ENCODE results near the gene DUSP14. TPM values are rescaled to one million over a fixed set of nuclear protein-coding genes. Genes with fewer than 3 reads are reported as not detected.

Gene DUSP14
- total RNA-seq, 5 donors from 2014 or later (not counting 1 experiment from before 2014, with no cell fraction given), result 4.0 to 9.6 (median 5.4) TPM

- H3K4me1 ChIP-seq (ENCODE audit: control insufficient read depth in 1 of 2, extremely low read depth in 1 of 2, insufficient read depth in 2 of 2, low read length in 2 of 2), result peaks cover 0 to 2% of the 10 kb centered on the region in 2 experiments
- Mint-ChIP-seq H3K4me1 (peaks cover 0 to 2% (median 0%) of the 10 kb centered on the region in 3 donors), H3K4me3 (no peak overlapping the region), H3K36me3 (peaks cover 42% of the 10 kb centered on the region), H3K9me3 (no peaks in the 10 kb centered on the region), H3K27me3 (no peaks in the 10 kb centered on the region), H3K27ac (peak overlapping the region in 1 of 2 donors; percentile 4)
- H3K9me3 ChIP-seq, result no peaks in the 10 kb centered on the region
- WGBS (ENCODE audit: insufficient coverage), result no CpG with 5 or more reads among the region's 4 CpGs
- no peak overlapping the region for H3K27ac ChIP-seq (ENCODE audit: low read length)
- ATAC-seq (replicated peaks in 1 of 4), result no peak
- CTCF ChIA-PET, result no interaction called here
- no peaks in the 10 kb centered on the region for H3K27me3 ChIP-seq (replicated peaks in 1 of 2; ENCODE audit: control insufficient read depth in 2 of 2, extremely low read depth in 1 of 2, insufficient read depth in 2 of 2, low read length in 1 of 2)
- DNase-seq, result no peak
- POLR2A ChIA-PET, result no interaction called here
- no peak overlapping the region for H3K4me3 ChIP-seq (ENCODE audit: control insufficient read depth in 1 of 2, extremely low read depth in 1 of 2, low read length in 1 of 2)
- peaks cover 0 to 75% of the 10 kb centered on the region in 2 donors for H3K36me3 ChIP-seq (ENCODE audit: control insufficient read depth in 2 of 2, extremely low read depth in 1 of 2, insufficient read depth in 1 of 2, low read length in 1 of 2)
Measured at GRCh38 chr17:37530420-37530819, 40.7 kb downstream of the DUSP14 start.

DNA sequence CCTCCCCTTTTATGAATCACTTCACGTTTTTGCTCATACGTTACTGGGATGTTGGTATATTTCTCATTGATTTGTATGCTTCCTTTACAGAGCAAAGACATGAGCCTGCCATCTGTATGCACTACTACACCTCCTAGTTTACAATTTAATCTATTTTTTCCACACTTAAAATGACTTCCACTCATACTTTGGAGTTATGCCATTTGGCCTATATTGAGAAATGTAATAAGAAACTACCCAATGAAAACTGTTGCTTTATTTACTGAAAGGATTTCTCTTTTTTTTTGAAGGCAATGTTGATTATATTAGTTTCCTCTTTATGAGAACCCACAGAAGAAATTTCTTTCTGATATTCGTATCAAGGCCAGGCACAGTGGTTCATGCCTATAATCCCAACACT is 43.1 kb downstream of the DUSP14 start:
- H3K36me3 ChIP-seq (ENCODE audit: control insufficient read depth in 2 of 2, extremely low read depth in 1 of 2, insufficient read depth in 1 of 2, low read length in 1 of 2), result peaks cover 4 to 84% of the 10 kb centered on the region in 2 donors
- no CpG with 5 or more reads among the region's 3 CpGs for WGBS (ENCODE audit: insufficient coverage)
- Mint-ChIP-seq H3K4me3 (no peak overlapping the region), H3K4me1 (no peaks in the 10 kb centered on the region), H3K27me3 (no peaks in the 10 kb centered on the region), H3K9me3 (no peaks in the 10 kb centered on the region), H3K27ac (no peak overlapping the region), H3K36me3 (peaks cover 61% of the 10 kb centered on the region)
- H3K27ac ChIP-seq (ENCODE audit: low read length), result no peak overlapping the region
- ChIA-PET CTCF (interaction anchor here in 1 of 2 donors (0.7 kb wide), 1 partner anchor 271 kb away, joined by 4 read pairs; no protein-coding TSS in a partner anchor), POLR2A (interaction anchor here in 1 of 2 donors (0.6 kb wide), 1 partner anchor 60 kb away, joined by 3 read pairs; no protein-coding TSS in a partner anchor)
- DNase-seq (no peak), ATAC-seq (replicated peaks in 1 of 4) (no peak)
- no peaks in the 10 kb centered on the region for H3K27me3 ChIP-seq (replicated peaks in 1 of 2; ENCODE audit: control insufficient read depth in 2 of 2, extremely low read depth in 1 of 2, insufficient read depth in 2 of 2, low read length in 1 of 2)
- peaks cover 0 to under 1% of the 10 kb centered on the region in 2 experiments for H3K4me1 ChIP-seq (ENCODE audit: control insufficient read depth in 1 of 2, extremely low read depth in 1 of 2, insufficient read depth in 2 of 2, low read length in 2 of 2)
- H3K9me3 ChIP-seq, result no peaks in the 10 kb centered on the region
- H3K4me3 ChIP-seq (ENCODE audit: control insufficient read depth in 1 of 2, extremely low read depth in 1 of 2, low read length in 1 of 2), result no peak overlapping the region

DNA sequence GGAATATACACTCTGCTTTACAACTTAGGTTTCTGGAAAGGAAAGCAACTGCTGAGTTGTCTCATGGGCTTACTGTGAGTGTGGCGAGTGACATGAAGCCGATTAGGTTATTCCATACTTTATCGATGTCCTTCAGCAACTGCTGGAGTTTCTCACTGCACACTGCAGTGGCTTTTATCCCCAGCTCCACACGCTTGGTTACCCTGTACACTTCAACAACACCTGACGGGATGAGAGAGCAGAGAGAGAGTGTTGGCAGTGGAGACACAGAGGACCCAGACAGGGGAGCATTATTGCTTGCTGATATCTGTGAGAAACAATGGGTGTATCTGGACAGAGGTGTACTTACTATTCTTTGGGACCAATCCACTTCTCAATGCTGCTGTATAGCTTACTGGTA is 46.2 kb downstream of the DUSP14 start:
- no peaks in the 10 kb centered on the region for H3K27me3 Mint-ChIP-seq
- peaks cover 59% of the 10 kb centered on the region for H3K36me3 Mint-ChIP-seq
- Histone ChIP-seq H3K4me1 (ENCODE audit: control insufficient read depth in 1 of 2, extremely low read depth in 1 of 2, insufficient read depth in 2 of 2, low read length in 2 of 2) (no peaks in the 10 kb centered on the region), H3K27me3 (replicated peaks in 1 of 2; ENCODE audit: control insufficient read depth in 2 of 2, extremely low read depth in 1 of 2, insufficient read depth in 2 of 2, low read length in 1 of 2) (no peaks in the 10 kb centered on the region), H3K36me3 (ENCODE audit: control insufficient read depth in 2 of 2, extremely low read depth in 1 of 2, insufficient read depth in 1 of 2, low read length in 1 of 2) (peaks cover 21 to 83% of the 10 kb centered on the region in 2 donors), H3K27ac (ENCODE audit: low read length) (no peak overlapping the region), H3K9me3 (no peaks in the 10 kb centered on the region), H3K4me3 (ENCODE audit: control insufficient read depth in 1 of 2, extremely low read depth in 1 of 2, low read length in 1 of 2) (no peak overlapping the region)
- no peaks in the 10 kb centered on the region for H3K4me1 Mint-ChIP-seq
- CTCF ChIA-PET, result no interaction called here
- POLR2A ChIA-PET, result no interaction called here
- H3K4me3 Mint-ChIP-seq, result no peak overlapping the region
- peak overlapping the region in 1 of 2 donors; percentile 24 for H3K27ac Mint-ChIP-seq
- DNase-seq (no peak), ATAC-seq (replicated peaks in 1 of 4) (no peak)
- H3K9me3 Mint-ChIP-seq, result no peaks in the 10 kb centered on the region
- 100% methylated on average over 3 of the region's 5 CpGs for WGBS (ENCODE audit: insufficient coverage)

GRCh38 chr17:37538981-37539659 is 49.4 kb downstream of the DUSP14 start:
- Histone ChIP-seq H3K27me3 (replicated peaks in 1 of 2; ENCODE audit: control insufficient read depth in 2 of 2, extremely low read depth in 1 of 2, insufficient read depth in 2 of 2, low read length in 1 of 2) (no peaks in the 10 kb centered on the region), H3K36me3 (ENCODE audit: control insufficient read depth in 2 of 2, extremely low read depth in 1 of 2, insufficient read depth in 1 of 2, low read length in 1 of 2) (peaks cover 21 to 92% of the 10 kb centered on the region in 2 donors), H3K4me1 (ENCODE audit: control insufficient read depth in 1 of 2, extremely low read depth in 1 of 2, insufficient read depth in 2 of 2, low read length in 2 of 2) (no peaks in the 10 kb centered on the region), H3K27ac (ENCODE audit: low read length) (no peak overlapping the region), H3K4me3 (ENCODE audit: control insufficient read depth in 1 of 2, extremely low read depth in 1 of 2, low read length in 1 of 2) (no peak overlapping the region), H3K9me3 (no peaks in the 10 kb centered on the region)
- Mint-ChIP-seq H3K9me3 (no peaks in the 10 kb centered on the region), H3K27ac (no peak overlapping the region), H3K36me3 (peaks cover 59% of the 10 kb centered on the region), H3K4me1 (peaks cover 1 to 9% (median 5%) of the 10 kb centered on the region in 3 donors), H3K27me3 (no peaks in the 10 kb centered on the region), H3K4me3 (no peak overlapping the region)
- 95% methylated on average over 4 of the region's 8 CpGs for WGBS (ENCODE audit: insufficient coverage)
- CTCF ChIA-PET, result interaction anchor here (0.6 to 0.9 kb wide), 3 partner anchors 12 to 1047 kb away, joined by 3 to 6 read pairs (median 4); no protein-coding TSS in a partner anchor
- no peak for DNase-seq
- ATAC-seq (replicated peaks in 1 of 4), result no peak
- POLR2A ChIA-PET, result no interaction called here

- H3K4me3 Mint-ChIP-seq, result no peak overlapping the region
- ChIA-PET CTCF (no interaction called here), POLR2A (no interaction called here)
- WGBS (ENCODE audit: insufficient coverage), result 100% methylated on average over 4 of the region's 9 CpGs
- Histone ChIP-seq H3K27ac (ENCODE audit: low read length) (no peak overlapping the region), H3K4me3 (ENCODE audit: control insufficient read depth in 1 of 2, extremely low read depth in 1 of 2, low read length in 1 of 2) (no peak overlapping the region), H3K27me3 (replicated peaks in 1 of 2; ENCODE audit: control insufficient read depth in 2 of 2, extremely low read depth in 1 of 2, insufficient read depth in 2 of 2, low read length in 1 of 2) (no peaks in the 10 kb centered on the region), H3K36me3 (ENCODE audit: control insufficient read depth in 2 of 2, extremely low read depth in 1 of 2, insufficient read depth in 1 of 2, low read length in 1 of 2) (peaks cover 21 to 71% of the 10 kb centered on the region in 2 donors), H3K4me1 (ENCODE audit: control insufficient read depth in 1 of 2, extremely low read depth in 1 of 2, insufficient read depth in 2 of 2, low read length in 2 of 2) (no peaks in the 10 kb centered on the region), H3K9me3 (no peaks in the 10 kb centered on the region)
- H3K27ac Mint-ChIP-seq, result peak overlapping the region; percentile 16 to 43
- no peaks in the 10 kb centered on the region for H3K9me3 Mint-ChIP-seq
- no peaks in the 10 kb centered on the region for H3K27me3 Mint-ChIP-seq
- no peak for ATAC-seq (replicated peaks in 1 of 4)
- DNase-seq, result no peak
- H3K4me1 Mint-ChIP-seq, result peaks cover 9 to 23% (median 13%) of the 10 kb centered on the region in 3 donors
- peaks cover 45% of the 10 kb centered on the region for H3K36me3 Mint-ChIP-seq
Measured at GRCh38 chr17:37541880-37542660, 52.4 kb downstream of the DUSP14 start.

DNA sequence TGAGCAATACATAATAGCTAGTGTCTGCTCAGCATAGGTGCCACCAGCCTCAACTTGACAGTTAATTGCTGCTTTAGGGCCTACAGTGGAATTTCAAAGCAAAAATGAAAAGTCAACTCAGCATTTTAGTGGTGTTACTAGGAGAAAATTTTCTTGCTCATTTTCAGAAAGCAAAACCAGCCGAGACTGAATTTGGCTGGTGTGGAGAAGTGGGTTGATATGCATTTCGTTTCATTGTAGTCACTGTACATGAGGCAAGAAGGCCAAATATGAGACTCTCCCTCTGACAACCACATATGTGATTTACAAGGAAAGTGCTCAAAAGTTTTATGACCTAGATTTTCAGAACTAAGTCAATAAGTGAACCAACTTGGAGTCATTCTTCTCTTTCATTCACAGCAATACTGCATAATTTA is 54.0 kb downstream of the DUSP14 start:
- no CpG with 5 or more reads among the region's 2 CpGs for WGBS (ENCODE audit: insufficient coverage)
- Histone ChIP-seq H3K4me1 (ENCODE audit: control insufficient read depth in 1 of 2, extremely low read depth in 1 of 2, insufficient read depth in 2 of 2, low read length in 2 of 2) (peaks cover 0 to 2% of the 10 kb centered on the region in 2 experiments), H3K4me3 (ENCODE audit: control insufficient read depth in 1 of 2, extremely low read depth in 1 of 2, low read length in 1 of 2) (no peak overlapping the region), H3K36me3 (ENCODE audit: control insufficient read depth in 2 of 2, extremely low read depth in 1 of 2, insufficient read depth in 1 of 2, low read length in 1 of 2) (peaks cover 14 to 63% of the 10 kb centered on the region in 2 donors), H3K27me3 (replicated peaks in 1 of 2; ENCODE audit: control insufficient read depth in 2 of 2, extremely low read depth in 1 of 2, insufficient read depth in 2 of 2, low read length in 1 of 2) (no peaks in the 10 kb centered on the region), H3K9me3 (no peaks in the 10 kb centered on the region), H3K27ac (ENCODE audit: low read length) (no peak overlapping the region)
- CTCF ChIA-PET, result no interaction called here
- no peak for ATAC-seq (replicated peaks in 1 of 4)
- H3K4me1 Mint-ChIP-seq, result peaks cover 22 to 38% (median 29%) of the 10 kb centered on the region in 3 donors
- H3K36me3 Mint-ChIP-seq, result peaks cover 34% of the 10 kb centered on the region
- no peaks in the 10 kb centered on the region for H3K9me3 Mint-ChIP-seq
- POLR2A ChIA-PET, result interaction anchor here (0.5 to 0.6 kb wide), 2 partner anchors 10 to 66 kb away, joined by 3 to 8 read pairs; no protein-coding TSS in a partner anchor
- H3K27me3 Mint-ChIP-seq, result no peaks in the 10 kb centered on the region
- H3K27ac Mint-ChIP-seq, result peak overlapping the region in 1 of 2 donors; percentile 48
- no peak overlapping the region for H3K4me3 Mint-ChIP-seq
- DNase-seq, result no peak
